ENCODE measurements around the gene ZNF80.

DNA sequence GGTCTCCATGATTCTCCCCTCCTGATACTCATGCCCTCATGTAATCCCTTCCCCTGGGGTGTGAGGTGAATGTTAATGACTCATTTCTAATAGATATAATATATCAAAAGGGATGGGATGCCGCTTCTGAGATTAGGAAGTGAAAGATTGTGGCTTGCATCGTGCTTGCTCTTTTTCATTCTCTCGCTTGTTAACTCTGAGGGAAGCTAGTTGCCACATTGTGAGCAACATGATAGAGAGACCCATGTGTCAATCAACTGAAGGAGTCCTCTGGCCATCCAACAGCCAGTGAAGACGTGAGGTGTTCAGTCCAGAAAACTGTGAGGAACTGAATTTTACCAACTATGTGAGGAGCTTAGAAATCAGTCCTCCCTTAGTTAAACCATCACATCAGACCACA is 29.6 kb downstream of the ZNF80 start:
- TF ChIP-seq ZNF274 (IDR thresholded peaks at IDR 0.05; ENCODE audit: low read depth, low read length) (no peak), SUZ12 (IDR thresholded peaks at IDR 0.05; ENCODE audit: extremely low read depth, insufficient read depth, insufficient read length) (no peak), YY1 (IDR thresholded peaks at IDR 0.05; ENCODE audit: insufficient read depth, insufficient read length) (no peak)

All from NT2/D1 (cell line).